HPDE6-E6E7 (cell line): Measurements from ENCODE around the gene DOCK7.

ENCODE experiments used
- DNase-seq: peaks from one replicate; pipeline ENCODE4 v3.0.0; 2011; ENCODE audit warnings: missing footprints; ENCODE audit errors: extremely low spot score

Gene DOCK7

DNA sequence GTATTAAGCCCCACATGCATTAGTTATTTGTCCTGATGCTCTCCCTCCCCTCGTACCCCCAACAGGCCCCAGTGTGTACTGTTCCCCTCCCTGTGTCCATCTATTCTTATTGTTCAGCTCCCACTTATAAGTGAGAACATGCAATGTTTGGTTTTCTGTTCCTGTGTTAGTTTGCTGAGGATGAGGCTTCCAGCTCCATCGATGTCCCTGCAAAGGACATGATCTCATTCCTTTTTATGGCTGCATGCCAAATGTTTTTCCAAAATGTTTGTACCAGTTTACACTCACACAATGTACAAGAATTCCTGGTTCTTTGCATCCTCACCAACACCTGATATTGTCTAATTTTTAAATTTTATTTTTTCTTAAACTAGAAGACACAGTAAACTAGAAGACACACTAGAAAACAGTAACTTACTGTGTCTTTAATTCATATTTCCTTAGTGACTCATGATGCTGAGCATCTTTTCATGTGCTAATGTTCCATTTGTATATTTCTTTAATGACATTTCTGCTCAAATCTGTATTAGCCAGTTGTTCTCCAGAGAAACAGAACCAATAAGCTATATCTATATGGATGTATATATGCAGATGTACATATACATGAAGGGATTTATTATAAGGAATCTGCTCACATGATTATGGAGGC, 270.7 kb downstream of the DOCK7 start:
- no peak for DNase-seq

DNA sequence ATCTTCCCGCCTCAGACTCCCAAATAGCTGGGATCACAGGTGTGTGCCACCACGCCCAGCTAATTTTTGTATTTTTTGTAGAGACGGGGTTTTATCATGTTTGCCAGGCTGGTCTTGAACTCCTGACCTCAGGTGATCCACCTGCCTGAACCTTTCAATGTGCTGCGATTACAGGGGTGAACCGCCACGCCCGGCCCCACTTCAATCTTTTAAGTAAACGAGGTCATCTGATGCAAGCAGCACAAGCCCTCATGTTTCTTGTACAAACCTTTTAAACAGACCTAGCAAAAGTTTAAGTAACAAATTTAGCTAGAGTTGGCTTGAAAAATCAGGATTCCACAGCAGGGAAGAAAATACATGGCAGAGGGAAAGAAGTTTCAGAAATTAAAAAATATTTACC, 272.5 kb downstream of the DOCK7 start:
- no peak for DNase-seq

DNA sequence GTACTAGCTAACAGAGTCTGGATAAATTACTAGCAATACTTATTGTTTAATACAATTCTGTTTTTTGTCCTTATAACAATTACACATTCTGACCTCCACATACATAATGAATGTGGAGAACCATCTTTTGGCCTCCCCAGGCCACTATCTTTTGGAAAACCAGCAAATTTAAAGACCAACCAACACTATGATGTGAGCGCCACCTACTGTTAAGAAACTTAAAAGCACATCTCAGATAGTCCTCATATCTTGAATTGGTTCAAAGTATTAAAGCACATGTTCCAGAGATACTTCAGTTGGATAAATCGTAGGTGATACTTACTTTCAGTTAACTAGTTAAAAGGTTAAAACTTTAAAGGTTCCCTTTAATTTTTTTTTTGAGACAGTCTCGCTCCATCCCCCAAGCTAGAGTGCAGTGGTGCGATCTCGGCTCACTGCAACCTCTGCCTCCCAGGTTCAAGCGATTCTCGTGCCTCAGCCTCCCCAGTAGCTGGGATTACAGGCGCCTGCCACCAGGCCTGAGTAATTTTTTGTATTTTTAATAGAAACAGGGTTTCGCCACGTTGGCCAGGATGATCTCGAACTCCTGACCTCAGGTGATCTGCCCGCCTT, 280.7 kb downstream of the DOCK7 start:
- DNase-seq = peak; percentile 22

DNA sequence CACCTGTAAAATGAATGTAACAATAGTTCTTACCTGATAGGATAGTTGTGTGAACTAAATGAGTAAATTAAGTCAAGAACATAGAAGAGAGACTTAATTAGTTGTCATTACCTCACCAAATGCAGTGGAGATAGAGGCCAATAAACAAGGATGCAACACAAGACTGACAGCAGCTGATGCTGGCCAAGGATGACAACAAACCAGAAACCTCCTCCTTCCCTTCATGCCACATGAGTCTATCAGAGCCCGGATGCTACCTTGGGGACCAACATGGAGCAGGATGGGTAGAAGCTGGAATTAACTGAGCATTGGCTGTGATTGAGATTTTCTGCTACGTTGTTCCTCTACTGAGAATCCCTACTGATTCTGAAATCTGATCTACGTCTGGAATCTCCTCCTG, 281.6 kb downstream of the DOCK7 start:
- no peak for DNase-seq

DNA sequence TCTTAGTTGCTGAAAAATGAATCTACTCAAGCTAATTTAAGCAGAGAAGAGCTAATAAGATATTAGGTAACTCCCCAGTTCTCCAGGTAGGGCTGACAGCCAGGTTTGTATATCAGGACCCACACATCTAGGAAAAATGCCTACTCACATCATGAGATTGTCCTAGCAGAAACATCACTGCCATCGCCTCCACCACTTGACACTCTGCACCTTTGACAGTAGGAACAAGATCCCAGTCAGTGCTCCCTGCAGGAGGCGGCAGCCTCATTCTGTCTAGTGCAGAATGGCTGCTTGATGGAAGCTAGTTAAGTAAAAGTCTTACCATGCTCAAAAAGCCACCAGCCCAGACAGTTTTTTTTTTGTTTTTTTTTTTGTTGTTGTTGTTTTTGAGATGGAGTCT, 282.9 kb downstream of the DOCK7 start:
- no peak for DNase-seq
